BE2C (cell line): Measurements from ENCODE around the gene STX18.
A peak's percentile ranks its signal among the peaks of the same experiment; 100 is the strongest.

Experiments
- DNase-seq: peaks from one replicate; pipeline ENCODE4 v3.0.0-alpha.2; 2020
- H3K27me3 ChIP-seq: fragments of 250-450 bp; sonication (Bioruptor Pico); 2 replicates; pipeline ENCODE4 v1.5.1; 2020; ENCODE audit warnings: mild to moderate bottlenecking
- H3K36me3 ChIP-seq: fragments of 250-450 bp; sonication (Bioruptor Pico); 2 replicates; pipeline ENCODE4 v1.5.1; 2020; ENCODE audit warnings: mild to moderate bottlenecking
- H3K4me1 ChIP-seq: fragments of 250-450 bp; sonication (Bioruptor Pico); 2 replicates; pipeline ENCODE4 v1.5.1; 2020
- H3K4me3 ChIP-seq: 2 replicates; pipeline ENCODE4 v1.5.1; 2011; ENCODE audit warnings: low read depth, low read length
- H3K9me3 ChIP-seq: fragments of 250-450 bp; sonication (Bioruptor Pico); 2 replicates; pipeline ENCODE4 v1.5.1; 2020
- TF ChIP-seq, protein P1 (sequence below): IDR thresholded peaks from 2 replicates; pipeline ENCODE4 v1.5.1; 2012; ENCODE audit warnings: mild to moderate bottlenecking, low read depth, low read length

The STX18 gene

GRCh38 chr4:4486969-4487368, 54.9 kb downstream of the STX18 start:
- no peak for DNase-seq
- no peaks in the 10 kb centered on the region; the same call in 1 of the 2 replicates for H3K4me1 ChIP-seq
- no peak overlapping the region for H3K4me3 ChIP-seq
- TF ChIP-seq, protein P1, sequence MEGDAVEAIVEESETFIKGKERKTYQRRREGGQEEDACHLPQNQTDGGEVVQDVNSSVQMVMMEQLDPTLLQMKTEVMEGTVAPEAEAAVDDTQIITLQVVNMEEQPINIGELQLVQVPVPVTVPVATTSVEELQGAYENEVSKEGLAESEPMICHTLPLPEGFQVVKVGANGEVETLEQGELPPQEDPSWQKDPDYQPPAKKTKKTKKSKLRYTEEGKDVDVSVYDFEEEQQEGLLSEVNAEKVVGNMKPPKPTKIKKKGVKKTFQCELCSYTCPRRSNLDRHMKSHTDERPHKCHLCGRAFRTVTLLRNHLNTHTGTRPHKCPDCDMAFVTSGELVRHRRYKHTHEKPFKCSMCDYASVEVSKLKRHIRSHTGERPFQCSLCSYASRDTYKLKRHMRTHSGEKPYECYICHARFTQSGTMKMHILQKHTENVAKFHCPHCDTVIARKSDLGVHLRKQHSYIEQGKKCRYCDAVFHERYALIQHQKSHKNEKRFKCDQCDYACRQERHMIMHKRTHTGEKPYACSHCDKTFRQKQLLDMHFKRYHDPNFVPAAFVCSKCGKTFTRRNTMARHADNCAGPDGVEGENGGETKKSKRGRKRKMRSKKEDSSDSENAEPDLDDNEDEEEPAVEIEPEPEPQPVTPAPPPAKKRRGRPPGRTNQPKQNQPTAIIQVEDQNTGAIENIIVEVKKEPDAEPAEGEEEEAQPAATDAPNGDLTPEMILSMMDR = no peak
- H3K27me3 ChIP-seq = no peaks in the 10 kb centered on the region
- no peaks in the 10 kb centered on the region for H3K36me3 ChIP-seq
- H3K9me3 ChIP-seq = no peaks in the 10 kb centered on the region

DNA sequence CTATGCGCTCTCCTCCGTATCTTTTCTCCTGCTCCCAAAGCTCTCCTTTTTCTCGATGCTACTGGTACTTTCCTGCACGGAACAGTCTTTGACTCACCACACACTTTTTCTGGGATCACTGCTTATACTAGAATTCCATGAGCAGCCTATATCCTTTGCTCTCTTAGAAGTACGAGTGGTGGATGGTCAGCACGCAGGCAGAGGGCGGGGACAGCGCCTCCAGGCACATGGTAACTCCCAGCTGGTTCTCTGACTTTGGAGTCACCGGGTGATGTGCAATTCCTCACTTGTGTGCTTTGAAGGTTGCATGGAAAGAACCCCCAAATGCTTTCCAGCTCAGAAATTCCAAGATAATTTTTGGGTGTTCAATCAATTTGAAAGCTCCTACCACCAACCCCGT, 56.0 kb downstream of the STX18 start:
- TF ChIP-seq, protein P1 = no peak
- Histone ChIP-seq H3K36me3 (no peaks in the 10 kb centered on the region), H3K4me3 (no peak overlapping the region), H3K27me3 (no peaks in the 10 kb centered on the region), H3K9me3 (no peaks in the 10 kb centered on the region), H3K4me1 (peaks cover 4% of the 10 kb centered on the region)
- no peak for DNase-seq

- no peaks in the 10 kb centered on the region for H3K9me3 ChIP-seq
- H3K4me3 ChIP-seq = no peak overlapping the region
- peaks cover 6% of the 10 kb centered on the region for H3K4me1 ChIP-seq
- H3K27me3 ChIP-seq = no peaks in the 10 kb centered on the region
- TF ChIP-seq, protein P1 = no peak
- no peak for DNase-seq
- H3K36me3 ChIP-seq = no peaks in the 10 kb centered on the region
Measured at GRCh38 chr4:4481399-4481994, 60.4 kb downstream of the STX18 start.

DNA sequence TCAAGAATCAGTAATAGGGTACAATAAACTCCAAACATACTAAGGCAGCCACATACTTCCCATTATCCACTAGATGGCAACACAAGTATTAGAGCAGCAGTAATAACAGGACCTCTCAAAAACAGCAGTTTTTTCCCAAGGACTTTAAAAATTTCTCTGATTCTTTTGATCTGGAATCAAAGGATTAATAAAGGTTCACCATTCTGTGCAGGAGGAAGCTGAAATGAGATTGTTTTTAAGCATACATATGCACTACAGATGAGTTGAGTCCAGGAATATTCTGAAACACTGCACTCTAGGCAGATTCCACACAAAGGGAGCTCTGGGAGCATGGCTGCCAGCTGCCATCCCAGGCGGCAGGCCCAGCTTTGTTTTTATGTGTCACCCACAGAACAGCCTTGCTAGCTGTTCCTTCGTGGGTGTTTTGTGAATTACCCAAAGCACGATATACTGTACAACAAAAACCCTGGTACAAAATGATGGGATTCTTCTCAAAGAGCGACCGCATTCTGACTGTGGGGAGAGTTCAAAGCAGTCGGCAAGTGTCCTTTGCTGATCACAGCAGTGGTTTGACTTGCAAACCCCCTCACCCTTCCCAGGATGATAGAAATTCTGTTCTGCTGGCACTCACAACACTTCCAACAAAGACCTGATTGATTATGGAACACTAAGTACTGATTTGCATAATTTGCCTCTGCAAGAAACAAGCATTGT, 61.0 kb downstream of the STX18 start:
- H3K4me3 ChIP-seq = no peak overlapping the region
- no peak for DNase-seq
- H3K4me1 ChIP-seq = peaks cover 6% of the 10 kb centered on the region
- no peaks in the 10 kb centered on the region for H3K9me3 ChIP-seq
- TF ChIP-seq, protein P1 = peak; percentile 71
- no peaks in the 10 kb centered on the region for H3K27me3 ChIP-seq
- no peaks in the 10 kb centered on the region for H3K36me3 ChIP-seq

- Histone ChIP-seq H3K27me3 (no peaks in the 10 kb centered on the region), H3K9me3 (no peaks in the 10 kb centered on the region)
- TF ChIP-seq, protein P1 = no peak
Measured at GRCh38 chr4:4480205-4480604, 61.6 kb downstream of the STX18 start.

GRCh38 chr4:4479366-4479765, 62.5 kb downstream of the STX18 start:
- Histone ChIP-seq H3K4me3 (no peak overlapping the region), H3K36me3 (no peaks in the 10 kb centered on the region), H3K27me3 (no peaks in the 10 kb centered on the region), H3K4me1 (peaks cover 6% of the 10 kb centered on the region), H3K9me3 (no peaks in the 10 kb centered on the region)
- TF ChIP-seq, protein P1 = no peak
- DNase-seq = no peak

More at GRCh38 chr4:4480205-4480604, 61.6 kb downstream of the STX18 start:
- peaks cover 6% of the 10 kb centered on the region for H3K4me1 ChIP-seq
- no peak for DNase-seq
- no peaks in the 10 kb centered on the region for H3K36me3 ChIP-seq
- no peak overlapping the region for H3K4me3 ChIP-seq
